ENCODE results near the gene TOPORS. TPM values are rescaled to one million over a fixed set of nuclear protein-coding genes. Genes with fewer than 3 reads are reported as not detected.
"Not testable (repeated sequence)": the region's sequence is repeated elsewhere in the genome, so short reads cannot be mapped to it uniquely, and the experiment has no call there.

TOPORS gene
- total RNA-seq, 1 donor from 2014 or later, result 8.7 TPM

DNA sequence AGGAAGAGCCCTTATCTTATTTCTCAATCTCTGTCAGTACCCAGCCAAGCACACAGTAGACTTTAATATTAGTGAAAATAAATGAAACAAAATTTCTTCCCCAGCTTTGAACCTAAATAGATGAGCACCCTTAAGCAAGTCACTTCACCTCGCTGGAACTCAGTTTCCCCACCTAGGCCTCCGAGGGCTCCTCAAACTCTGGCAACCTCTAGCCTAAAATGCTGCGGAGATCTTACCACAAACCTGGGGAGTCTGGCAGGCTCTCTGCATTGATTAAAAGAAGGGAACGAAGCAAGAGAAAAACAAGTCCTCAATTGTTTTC, 26.7 kb downstream of the TOPORS start:
- intact Hi-C loops (cut with DNase I), result loop anchor here (2.0 to 10.0 kb wide), 4 partner anchors 21 to 141 kb away; partner anchors contain the start of genes ACO1 and NDUFB6
- DNase-seq (ENCODE audit: missing footprints) (no peak), ATAC-seq (no peak)

GRCh38 chr9:32524892-32525708, 27.3 kb downstream of the TOPORS start:
- peak; percentile 53 for DNase-seq (ENCODE audit: missing footprints)
- ATAC-seq, result peak; percentile 17
- intact Hi-C loops (cut with DNase I), result loop anchor here (10.0 kb wide), 1 partner anchor 90 kb away; no protein-coding TSS in a partner anchor

DNA sequence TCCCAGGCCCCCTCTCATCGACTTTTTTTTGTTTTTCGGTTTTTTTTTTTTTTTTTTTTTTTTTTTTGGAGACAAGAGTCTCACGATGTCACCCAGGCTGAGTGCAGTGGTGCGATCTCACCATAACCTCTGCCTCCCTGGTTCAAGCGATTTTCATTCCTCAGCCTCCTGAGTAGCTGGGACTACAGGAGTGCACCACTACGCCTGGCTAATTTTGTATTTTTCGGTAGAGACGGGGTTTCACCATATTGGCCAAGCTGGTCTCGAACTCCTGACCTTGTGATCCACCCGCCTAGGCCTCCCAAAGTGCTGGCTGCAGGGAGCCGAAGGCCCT, 27.9 kb downstream of the TOPORS start:
- not testable (repeated sequence) for DNase-seq (ENCODE audit: missing footprints); ATAC-seq
- intact Hi-C loops (cut with DNase I), result loop anchor here (10.0 kb wide), 1 partner anchor 90 kb away; no protein-coding TSS in a partner anchor

DNA sequence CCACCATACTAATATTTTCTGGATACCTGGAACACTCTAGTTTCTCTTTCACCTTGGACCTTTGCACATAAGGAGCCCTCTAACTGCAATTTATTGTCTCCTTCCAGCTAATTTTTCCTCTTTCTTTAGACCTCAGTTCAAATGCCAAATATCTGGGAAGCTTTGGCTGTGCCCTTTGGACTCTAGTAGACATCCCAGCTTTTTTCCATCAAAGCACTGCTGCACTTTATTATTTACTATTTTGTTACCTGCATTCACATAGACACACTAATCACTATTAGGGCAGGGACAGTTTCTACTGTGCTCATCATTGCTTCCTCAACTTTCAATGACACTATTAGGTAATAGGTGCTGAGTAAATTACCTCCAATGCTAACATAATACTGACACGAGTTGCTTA, 28.5 kb downstream of the TOPORS start:
- DNase-seq (ENCODE audit: missing footprints) (no peak), ATAC-seq (no peak)
- intact Hi-C loops (cut with DNase I), result loop anchor here (10.0 kb wide), 1 partner anchor 89 kb away; no protein-coding TSS in a partner anchor

DNA sequence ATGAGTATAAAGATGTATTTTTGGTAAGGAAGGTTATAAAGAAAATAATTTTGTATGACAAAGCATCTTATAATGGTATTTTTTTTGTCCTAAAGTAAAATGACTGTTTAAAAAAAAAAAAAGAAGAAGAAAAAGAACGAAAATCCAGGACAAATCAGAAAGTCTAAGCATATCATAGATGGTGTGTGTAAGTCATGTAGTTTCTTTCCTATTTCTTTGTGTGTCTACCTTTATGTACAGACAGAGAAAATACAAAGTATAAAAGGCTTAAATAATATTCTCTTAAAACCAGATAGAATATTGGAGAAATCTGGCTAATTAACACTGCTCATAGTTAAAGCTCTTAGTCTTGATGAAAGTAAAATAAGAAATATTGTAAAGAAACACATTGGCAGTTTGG, 34.1 kb downstream of the TOPORS start:
- no peak for ATAC-seq
- intact Hi-C loops (cut with DNase I), result no loop called here
- no peak for DNase-seq (ENCODE audit: missing footprints)

GRCh38 chr9:32516241-32516640, 36.1 kb downstream of the TOPORS start:
- ATAC-seq, result no peak
- DNase-seq (ENCODE audit: missing footprints), result no peak
- intact Hi-C loops (cut with DNase I), result no loop called here

DNA sequence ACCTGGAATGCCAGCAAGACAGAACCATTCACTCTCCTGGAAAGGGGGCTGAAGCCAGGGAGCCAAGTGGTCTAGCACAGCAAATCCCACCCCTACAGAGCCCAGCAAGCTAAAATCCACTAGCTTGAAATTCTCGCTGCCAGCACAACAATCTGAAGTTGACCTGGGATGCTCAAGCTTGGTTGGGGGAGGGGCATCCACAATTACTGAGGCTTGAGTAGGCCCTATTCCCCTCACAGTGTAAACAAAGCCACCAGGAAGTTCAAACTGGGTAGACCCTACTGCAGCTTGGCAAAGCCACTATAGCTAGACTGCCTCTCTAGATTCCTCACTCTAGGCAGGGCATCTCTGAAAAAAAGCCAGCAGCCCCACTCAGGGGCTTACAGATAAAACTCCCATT, 43.7 kb downstream of the TOPORS start:
- DNase-seq (ENCODE audit: missing footprints), result no peak
- intact Hi-C loops (cut with DNase I), result no loop called here
- no peak for ATAC-seq

DNA sequence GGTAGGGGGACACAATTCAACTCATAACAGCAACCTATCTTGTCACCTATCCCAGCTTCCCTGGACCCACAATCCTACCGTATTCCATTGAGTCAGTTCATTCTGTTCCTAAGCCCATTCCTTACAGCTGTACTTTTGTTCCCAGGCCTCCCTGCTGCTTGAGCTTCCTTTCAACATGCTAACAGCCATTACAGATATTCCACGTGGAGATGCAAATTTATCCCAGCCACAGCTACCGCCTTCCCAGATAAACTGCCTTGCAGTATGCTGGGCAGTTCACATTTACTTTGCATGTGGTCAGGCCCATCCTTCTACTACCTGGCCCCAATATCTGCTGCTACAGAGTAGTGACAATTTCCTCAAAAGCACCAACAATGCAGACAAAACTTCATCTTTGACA, 49.4 kb downstream of the TOPORS start:
- intact Hi-C loops (cut with DNase I), result no loop called here
- ATAC-seq (no peak), DNase-seq (ENCODE audit: missing footprints) (no peak)

- no peak for ATAC-seq
- intact Hi-C loops (cut with DNase I), result no loop called here
- DNase-seq (ENCODE audit: missing footprints), result no peak
Measured at GRCh38 chr9:32502464-32502863, 49.9 kb downstream of the TOPORS start.

DNA sequence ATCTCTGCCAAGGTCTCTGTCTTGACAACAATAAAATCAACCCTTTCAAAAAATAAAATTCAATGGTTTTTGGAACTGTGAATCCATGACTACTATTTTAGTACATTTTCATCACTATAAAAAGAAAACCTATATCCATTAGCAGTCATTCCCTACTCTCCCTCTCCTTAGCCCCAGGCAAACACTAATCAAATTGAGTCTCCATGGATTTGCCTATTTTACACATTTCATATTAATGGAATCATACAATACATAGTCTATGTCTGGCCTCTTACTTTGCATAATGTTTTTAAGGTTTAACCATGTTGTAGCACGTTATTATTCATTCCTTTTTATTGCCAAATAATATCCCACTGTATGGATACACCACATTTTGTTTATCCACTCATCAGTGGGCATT, 50.5 kb downstream of the TOPORS start:
- no peak for ATAC-seq
- intact Hi-C loops (cut with DNase I), result no loop called here
- no peak for DNase-seq (ENCODE audit: missing footprints)

DNA sequence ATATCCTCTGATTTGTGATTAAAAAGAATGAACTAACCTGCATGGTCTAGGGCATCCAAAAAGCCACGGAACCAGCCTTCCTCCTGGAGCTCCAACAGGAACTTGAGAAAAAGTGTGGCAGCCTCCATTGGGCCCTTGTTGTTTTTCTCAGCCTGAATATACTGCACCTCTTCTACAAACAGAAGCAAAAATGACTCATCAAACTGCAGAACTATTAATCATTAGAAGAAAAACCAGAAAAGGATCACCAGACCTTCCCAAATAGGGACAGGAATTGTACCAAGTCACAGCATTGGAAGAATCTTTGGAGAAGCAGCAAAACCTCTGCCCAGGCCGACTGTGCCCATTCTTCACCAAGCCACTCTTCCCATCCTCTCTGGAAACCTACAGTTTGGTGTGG, 51.6 kb downstream of the TOPORS start:
- DNase-seq (ENCODE audit: missing footprints), result no peak
- intact Hi-C loops (cut with DNase I), result no loop called here
- ATAC-seq, result no peak

DNA sequence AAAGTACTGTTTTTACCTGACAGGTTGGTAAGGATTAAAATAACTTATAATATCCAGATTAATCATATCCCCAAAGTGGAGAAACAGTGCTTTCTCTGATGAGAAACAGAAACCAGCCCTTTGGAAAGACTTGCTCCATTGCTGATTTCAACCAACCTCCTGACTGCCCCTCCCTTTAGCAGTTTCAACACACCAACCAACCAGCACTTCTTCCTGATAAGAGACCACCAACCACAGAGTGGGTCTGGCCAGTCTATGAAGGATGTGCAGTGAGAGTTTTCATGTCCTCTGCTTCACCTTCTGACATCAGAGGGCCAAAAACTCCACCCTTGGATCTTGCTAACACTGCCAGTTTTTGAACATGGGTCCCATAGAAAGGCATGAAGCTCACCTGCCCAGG, 54.5 kb downstream of the TOPORS start:
- DNase-seq (ENCODE audit: missing footprints), result no peak
- intact Hi-C loops (cut with DNase I), result no loop called here
- ATAC-seq, result no peak

GRCh38 chr9:32490601-32491000, 61.8 kb downstream of the TOPORS start:
- DNase-seq (ENCODE audit: missing footprints), result no peak
- intact Hi-C loops (cut with DNase I), result no loop called here
- no peak for ATAC-seq

Other genes with a start within 250 kb of the TOPORS start
- gene ACO1, start 167.9 kb downstream of the TOPORS start, total RNA-seq, result 59.5 TPM
- 4.7 TPM for gene RIGI, start 26.4 kb downstream of the TOPORS start, total RNA-seq
- 12.5 TPM for gene SMIM27, start 259 bp downstream of the TOPORS start, total RNA-seq
- 192 TPM for gene NDUFB6, start 20.6 kb upstream of the TOPORS start, total RNA-seq
- not detected for gene TAF1L, start 83.1 kb upstream of the TOPORS start, total RNA-seq
- not detected for gene TMEM215, start 231.0 kb upstream of the TOPORS start, total RNA-seq

Measured in Right ventricle myocardium inferior (tissue), 1 donor.